Naive thymus-derived CD4-positive, alpha-beta T cell (primary cell): ENCODE measurements around the gene AHDC1. TPM values are rescaled to one million over a fixed set of nuclear protein-coding genes. Genes with fewer than 3 reads are reported as not detected.

Experiments
- ATAC-seq: fragments of 150-1000 bp; cut with Tn5 transposase; 2 replicates; pipeline ENCODE4 v1.10.0; 2021; ENCODE audit warnings: mild to moderate bottlenecking, moderate library complexity
- CTCF ChIA-PET: fragments of 350-600 bp; sonication (Branson Sonifier 250); formaldehyde crosslinking; loops from one replicate; lab custom pipeline; 2021; ENCODE audit warnings: antibody characterized with exemption; lab: Charles Lee
- POLR2A ChIA-PET: fragments of 350-600 bp; sonication (Branson Sonifier 250); formaldehyde crosslinking; loops from one replicate; lab custom pipeline; 2021; ENCODE audit warnings: antibody characterized with exemption, inconsistent platforms; lab: Charles Lee
- DNase-seq, 9 donors: peaks; one replicate each; pipeline versions ENCODE4 v3.0.0 to v3.0.0-alpha.2; 2020 to 2022; ENCODE audit warnings: mixed read lengths in 1 of 9
- H3K27ac ChIP-seq: one replicate; pipeline ENCODE4 v1.7.0; 2013; ENCODE audit warnings: mild to moderate bottlenecking, low read depth, low read length, moderate library complexity
- H3K27me3 ChIP-seq, 2 donors: one replicate each; pipeline ENCODE4 v1.7.0; 2013; ENCODE audit warnings: low read length in 2 of 2, mild to moderate bottlenecking in 2 of 2, moderate library complexity in 2 of 2; ENCODE audit not compliant: control insufficient read depth in 2 of 2, insufficient read depth in 2 of 2
- H3K36me3 ChIP-seq, 3 experiments: 1 replicate in 2 of 3; 2 replicates in 1 of 3; pipeline ENCODE4 v1.7.0; 2013; ENCODE audit warnings: low read length in 3 of 3, mild to moderate bottlenecking in 3 of 3, moderate library complexity in 1 of 3; ENCODE audit not compliant: insufficient read depth in 3 of 3, control insufficient read depth in 2 of 3
- H3K4me1 ChIP-seq, 2 donors: one replicate each; pipeline ENCODE4 v1.7.0; 2013; ENCODE audit warnings: low read length in 2 of 2, mild to moderate bottlenecking in 2 of 2, moderate library complexity in 1 of 2; ENCODE audit not compliant: control insufficient read depth in 2 of 2, insufficient read depth in 2 of 2
- H3K4me3 ChIP-seq: 2 replicates; pipeline ENCODE4 v1.7.0; 2013; ENCODE audit warnings: mild to moderate bottlenecking, low read length
- H3K9me3 ChIP-seq, 3 experiments: 1 replicate in 2 of 3; 2 replicates in 1 of 3; pipeline ENCODE4 v1.7.0; 2013; ENCODE audit warnings: low read length in 3 of 3; ENCODE audit not compliant: control insufficient read depth in 2 of 3
- H3K27ac Mint-ChIP-seq, 9 donors: one replicate each; pipeline ENCODE4 v1.8.0; 2020 to 2022; ENCODE audit warnings: mixed read lengths in 9 of 9, mild to moderate bottlenecking in 8 of 9, moderate library complexity in 5 of 9, inconsistent platforms in 2 of 9
- H3K27me3 Mint-ChIP-seq, 5 donors: one replicate each; pipeline ENCODE4 v1.8.0; 2021 to 2022; ENCODE audit warnings: mixed read lengths in 5 of 5, mild to moderate bottlenecking in 1 of 5
- H3K36me3 Mint-ChIP-seq, 5 donors: one replicate each; pipeline ENCODE4 v1.8.0; 2020 to 2022; ENCODE audit warnings: mixed read lengths in 5 of 5, mild to moderate bottlenecking in 3 of 5, inconsistent platforms in 1 of 5
- H3K4me1 Mint-ChIP-seq, 7 donors: one replicate each; pipeline ENCODE4 v1.8.0; 2020 to 2022; ENCODE audit warnings: mixed read lengths in 7 of 7, mild to moderate bottlenecking in 3 of 7, inconsistent platforms in 1 of 7
- H3K4me3 Mint-ChIP-seq, 10 donors: one replicate each; pipeline ENCODE4 v1.8.0; 2020 to 2022; ENCODE audit warnings: mild to moderate bottlenecking in 10 of 10, mixed read lengths in 10 of 10, moderate library complexity in 6 of 10, inconsistent platforms in 2 of 10
- H3K9me3 Mint-ChIP-seq, 11 donors: one replicate each; pipeline ENCODE4 v1.8.0; 2020 to 2022; ENCODE audit warnings: mixed read lengths in 11 of 11, mild to moderate bottlenecking in 4 of 11, inconsistent platforms in 1 of 11, moderate library complexity in 1 of 11
- intact Hi-C, 2 donors: fragments of 100-400 bp; cut with micrococcal nuclease; formaldehyde crosslinking; loops; one replicate each; pipeline ENCODE4 v1.15.1; 2023
- polyA plus RNA-seq, 2 donors: library from polyadenylated mRNA; unstranded; fragments of 300-500 nt; fragmentation: Illumina TruSeq; gene quantifications; one replicate each; pipeline ENCODE4 v1.2.3, GENCODE V29; 2021
- total RNA-seq, 6 experiments: library from RNA in 5 of 6; stranded (reverse) in 5 of 6; gene quantifications; 1 replicate in 5 of 6; 2 replicates in 1 of 6; pipeline ENCODE4 v1.2.3 and lab custom pipeline; 2021 to 2026

The AHDC1 gene
- total and polyA plus RNA-seq, 7 experiments from 2014 or later, result 0.90 to 38.8 (median 21.3) TPM

- DNase-seq, result no peak
- Histone ChIP-seq H3K4me3 (no peak overlapping the region), H3K27ac (no peak overlapping the region), H3K4me1 (peaks cover 2 to 4% of the 10 kb centered on the region in 2 donors), H3K27me3 (no peaks in the 10 kb centered on the region), H3K36me3 (peaks cover 0 to 7% (median 0%) of the 10 kb centered on the region in 3 experiments), H3K9me3 (no peaks in the 10 kb centered on the region)
- ChIA-PET POLR2A (interaction anchor here (1.5 kb wide), 1 partner anchor 35 kb away, joined by 6 read pairs; no protein-coding TSS in a partner anchor), CTCF (interaction anchor here (1.1 kb wide), 1 partner anchor 22 kb away, joined by 3 read pairs; no protein-coding TSS in a partner anchor)
- Mint-ChIP-seq H3K9me3 (peaks cover 0 to 1% (median 0%) of the 10 kb centered on the region in 11 donors), H3K27me3 (no peaks in the 10 kb centered on the region), H3K4me3 (no peak overlapping the region), H3K4me1 (peaks cover 29 to 56% (median 44%) of the 10 kb centered on the region in 7 donors), H3K36me3 (peaks cover 0 to 4% (median 0%) of the 10 kb centered on the region in 5 donors), H3K27ac (peak overlapping the region in 5 of 9 donors; percentile 0 to 50 (median 34))
- intact Hi-C loops, result no loop called here
- ATAC-seq, result no peak
These were observed 42.6 kb downstream of the AHDC1 start for GRCh38 chr1:27561124-27561899.

- Histone ChIP-seq H3K27me3 (no peaks in the 10 kb centered on the region), H3K36me3 (peaks cover 0 to 7% (median 0%) of the 10 kb centered on the region in 3 experiments), H3K4me3 (no peak overlapping the region), H3K9me3 (no peaks in the 10 kb centered on the region), H3K4me1 (peaks cover 8 to 11% of the 10 kb centered on the region in 2 donors), H3K27ac (no peak overlapping the region)
- Mint-ChIP-seq H3K27me3 (no peaks in the 10 kb centered on the region), H3K27ac (peak overlapping the region in 8 of 9 donors; percentile 2 to 91 (median 54)), H3K9me3 (peaks cover 0 to 1% (median 0%) of the 10 kb centered on the region in 11 donors), H3K36me3 (peaks cover 0 to 4% (median 0%) of the 10 kb centered on the region in 5 donors), H3K4me1 (peaks cover 23 to 56% (median 45%) of the 10 kb centered on the region in 7 donors), H3K4me3 (no peak overlapping the region)
- intact Hi-C loops, result no loop called here
- CTCF ChIA-PET, result interaction anchor here (4.8 kb wide), 1 partner anchor 8 kb away, joined by 33 read pairs; no protein-coding TSS in a partner anchor
- POLR2A ChIA-PET, result interaction anchor here (1.5 kb wide), 1 partner anchor 36 kb away, joined by 6 read pairs; no protein-coding TSS in a partner anchor
- ATAC-seq (no peak), DNase-seq (no peak)
These were observed 43.4 kb downstream of the AHDC1 start for GRCh38 chr1:27560268-27561123.

- H3K27me3 Mint-ChIP-seq, result no peaks in the 10 kb centered on the region
- H3K36me3 ChIP-seq, result peaks cover 0 to 7% (median 0%) of the 10 kb centered on the region in 3 experiments
- H3K4me3 ChIP-seq, result no peak overlapping the region
- H3K9me3 ChIP-seq, result no peaks in the 10 kb centered on the region
- H3K4me1 Mint-ChIP-seq, result peaks cover 23 to 65% (median 53%) of the 10 kb centered on the region in 7 donors
- peaks cover 0 to 1% (median 0%) of the 10 kb centered on the region in 11 donors for H3K9me3 Mint-ChIP-seq
- H3K4me3 Mint-ChIP-seq, result no peak overlapping the region
- intact Hi-C loops, result no loop called here
- no peak overlapping the region for H3K27ac ChIP-seq
- H3K27ac Mint-ChIP-seq, result peak overlapping the region; percentile 18 to 91 (median 69)
- DNase-seq (no peak), ATAC-seq (no peak)
- CTCF ChIA-PET, result interaction anchor here (0.7 to 5.0 kb wide), 5 partner anchors 9 to 97 kb away, joined by 3 to 64 read pairs (median 19); partner anchors contain the start of gene AHDC1
- POLR2A ChIA-PET, result interaction anchor here (0.6 to 1.5 kb wide), 2 partner anchors 14 to 37 kb away, joined by 3 to 6 read pairs; no protein-coding TSS in a partner anchor
- H3K36me3 Mint-ChIP-seq, result peaks cover 0 to 4% (median 0%) of the 10 kb centered on the region in 5 donors
- H3K27me3 ChIP-seq, result no peaks in the 10 kb centered on the region
- peaks cover 8 to 16% of the 10 kb centered on the region in 2 donors for H3K4me1 ChIP-seq
These were observed 44.4 kb downstream of the AHDC1 start for GRCh38 chr1:27559466-27560030.

- Mint-ChIP-seq H3K36me3 (peaks cover 0 to 8% (median 4%) of the 10 kb centered on the region in 5 donors), H3K4me3 (peak overlapping the region in 4 of 10 donors; percentile 0 to 62 (median 48)), H3K27me3 (no peaks in the 10 kb centered on the region), H3K27ac (peak overlapping the region in 8 of 9 donors; percentile 36 to 88 (median 68)), H3K4me1 (peaks cover 23 to 57% (median 50%) of the 10 kb centered on the region in 7 donors), H3K9me3 (peaks cover 0 to 1% (median 0%) of the 10 kb centered on the region in 11 donors)
- ChIA-PET POLR2A (interaction anchor here (0.6 to 2.5 kb wide), 3 partner anchors 105 to 771 kb away, joined by 4 to 11 read pairs (median 4); partner anchors contain the start of gene MED18), CTCF (interaction anchor here (0.5 to 5.0 kb wide), 14 partner anchors 11 to 749 kb away, joined by 3 to 64 read pairs (median 4); partner anchors contain the start of genes AHDC1 and WASF2)
- Histone ChIP-seq H3K4me1 (peaks cover 8 to 16% of the 10 kb centered on the region in 2 donors), H3K36me3 (peaks cover 0 to 12% (median 0%) of the 10 kb centered on the region in 3 experiments), H3K4me3 (no peak overlapping the region), H3K27ac (no peak overlapping the region), H3K9me3 (no peaks in the 10 kb centered on the region), H3K27me3 (no peaks in the 10 kb centered on the region)
- no peak for ATAC-seq
- DNase-seq, result no peak
- intact Hi-C loops, result no loop called here
These were observed 46.2 kb downstream of the AHDC1 start for GRCh38 chr1:27557596-27558340.

GRCh38 chr1:27556781-27557595 lies 47.0 kb downstream of the AHDC1 start:
- Mint-ChIP-seq H3K27ac (peak overlapping the region; percentile 32 to 98 (median 81)), H3K27me3 (no peaks in the 10 kb centered on the region), H3K36me3 (peaks cover 0 to 8% (median 4%) of the 10 kb centered on the region in 5 donors), H3K9me3 (peaks cover 0 to 1% (median 0%) of the 10 kb centered on the region in 11 donors), H3K4me1 (peaks cover 23 to 56% (median 46%) of the 10 kb centered on the region in 7 donors), H3K4me3 (peak overlapping the region; percentile 14 to 88 (median 67))
- Histone ChIP-seq H3K36me3 (peaks cover 0 to 17% (median 0%) of the 10 kb centered on the region in 3 experiments), H3K4me3 (no peak overlapping the region), H3K9me3 (no peaks in the 10 kb centered on the region), H3K4me1 (peaks cover 8 to 16% of the 10 kb centered on the region in 2 donors), H3K27ac (no peak overlapping the region), H3K27me3 (no peaks in the 10 kb centered on the region)
- ATAC-seq, result peak; percentile 87
- peak; percentile 51 to 79 (median 65) for DNase-seq
- POLR2A ChIA-PET, result interaction anchor here (0.6 to 2.5 kb wide), 8 partner anchors 27 to 199 kb away, joined by 3 to 11 read pairs (median 4); partner anchors contain the start of gene AHDC1
- intact Hi-C loops, result loop anchor here (1.0 kb wide), 6 partner anchors 11 to 154 kb away; no protein-coding TSS in a partner anchor
- CTCF ChIA-PET, result interaction anchor here (0.6 to 5.0 kb wide), 30 partner anchors 10 to 169 kb away, joined by 3 to 64 read pairs (median 4); partner anchors contain the start of genes AHDC1, FAM76A and WASF2
